NB4 (cell line): ENCODE results near the gene CREB5.

Source experiments
- CTCF ChIP-seq: IDR thresholded peaks from one replicate; pipeline ENCODE4 v1.5.1; 2012; ENCODE audit warnings: low read depth, low read length
- POLR2A ChIP-seq: IDR thresholded peaks from 2 replicates; pipeline ENCODE4 v1.6.1; 2011; ENCODE audit warnings: mild to moderate bottlenecking; ENCODE audit not compliant: insufficient read length; ENCODE audit errors: extremely low read depth

- TF ChIP-seq CTCF (no peak), POLR2A (no peak)
These were observed 373.0 kb downstream of the CREB5 start for GRCh38 chr7:28785041-28785995.
